GDM1 (cell line): ENCODE data around the gene ACOT8.
"Not testable (repeated sequence)": the region's sequence is repeated elsewhere in the genome, so short reads cannot be mapped to it uniquely, and the experiment has no call there.

Experiments
- DNase-seq: peaks from one replicate; lab custom pipeline; 2025; lab: John Stamatoyannopoulos, UW

ACOT8 gene

DNA sequence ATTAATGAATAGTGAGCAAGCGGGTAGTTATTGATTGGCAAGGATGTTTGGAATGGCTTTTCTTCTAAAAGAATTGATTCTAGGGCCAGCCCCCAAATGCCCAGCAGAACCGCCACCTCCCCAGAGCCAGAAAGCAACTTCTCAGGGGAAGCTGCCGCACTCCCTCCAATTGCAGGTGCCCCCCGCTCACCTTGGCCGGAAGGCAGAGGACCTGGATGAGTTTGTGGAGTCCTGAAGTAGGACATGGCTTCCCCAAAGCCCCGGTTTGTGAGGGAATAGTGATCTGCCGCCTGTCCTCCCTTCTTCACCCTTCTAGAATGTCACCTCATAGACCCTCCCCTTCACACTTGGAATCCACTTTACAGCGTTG, 30.1 kb upstream of the ACOT8 start, which contains the start of gene SPATA25:
Gene SPATA25, minus strand, starts transcription at position 277 of the 370 bp plus-strand sequence. Its CDS starts 32 bp downstream, at position 245.
- DNase-seq, result no peak

DNA sequence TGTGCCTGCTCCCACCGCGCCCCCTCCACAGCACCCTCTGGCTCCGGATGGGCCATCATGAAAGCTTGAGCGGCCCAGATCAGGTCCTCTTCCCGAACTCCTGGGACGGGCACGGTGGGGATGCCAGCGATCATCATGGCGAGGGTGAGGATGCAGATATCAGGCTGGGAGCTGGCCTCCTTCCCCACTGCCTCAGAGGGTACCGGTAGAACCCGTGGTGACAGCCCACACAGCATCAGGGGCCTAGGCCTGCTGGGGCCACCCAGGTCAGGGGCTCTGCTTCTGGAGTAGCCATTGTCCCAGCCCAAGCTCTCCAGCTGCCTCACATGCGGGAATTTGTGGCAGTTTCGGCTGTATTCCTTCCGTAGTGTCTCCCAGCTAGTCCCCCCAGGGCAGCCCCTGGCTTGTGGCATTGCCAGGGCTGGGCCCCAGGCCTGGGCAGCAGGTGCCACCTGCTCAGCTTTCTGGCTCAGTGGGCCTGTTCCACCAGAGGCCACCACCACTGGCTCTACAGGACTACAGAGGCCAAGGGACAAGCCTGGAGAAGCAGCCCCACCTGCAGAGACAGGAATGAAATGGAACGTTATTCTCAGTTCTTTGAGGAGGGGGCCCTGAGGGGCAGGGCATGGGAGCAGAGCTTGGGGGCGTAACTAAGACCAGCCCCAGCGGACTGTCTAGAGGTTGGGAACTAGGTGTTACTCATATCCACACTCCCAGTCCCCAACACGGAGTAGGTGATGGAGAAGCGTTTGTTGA, 29.6 kb upstream of the ACOT8 start:
- no peak for DNase-seq

GRCh38 chr20:45883100-45883469, 25.9 kb upstream of the ACOT8 start:
- no peak for DNase-seq

- no peak for DNase-seq
Measured at GRCh38 chr20:45882469-45883099, 25.4 kb upstream of the ACOT8 start.

DNA sequence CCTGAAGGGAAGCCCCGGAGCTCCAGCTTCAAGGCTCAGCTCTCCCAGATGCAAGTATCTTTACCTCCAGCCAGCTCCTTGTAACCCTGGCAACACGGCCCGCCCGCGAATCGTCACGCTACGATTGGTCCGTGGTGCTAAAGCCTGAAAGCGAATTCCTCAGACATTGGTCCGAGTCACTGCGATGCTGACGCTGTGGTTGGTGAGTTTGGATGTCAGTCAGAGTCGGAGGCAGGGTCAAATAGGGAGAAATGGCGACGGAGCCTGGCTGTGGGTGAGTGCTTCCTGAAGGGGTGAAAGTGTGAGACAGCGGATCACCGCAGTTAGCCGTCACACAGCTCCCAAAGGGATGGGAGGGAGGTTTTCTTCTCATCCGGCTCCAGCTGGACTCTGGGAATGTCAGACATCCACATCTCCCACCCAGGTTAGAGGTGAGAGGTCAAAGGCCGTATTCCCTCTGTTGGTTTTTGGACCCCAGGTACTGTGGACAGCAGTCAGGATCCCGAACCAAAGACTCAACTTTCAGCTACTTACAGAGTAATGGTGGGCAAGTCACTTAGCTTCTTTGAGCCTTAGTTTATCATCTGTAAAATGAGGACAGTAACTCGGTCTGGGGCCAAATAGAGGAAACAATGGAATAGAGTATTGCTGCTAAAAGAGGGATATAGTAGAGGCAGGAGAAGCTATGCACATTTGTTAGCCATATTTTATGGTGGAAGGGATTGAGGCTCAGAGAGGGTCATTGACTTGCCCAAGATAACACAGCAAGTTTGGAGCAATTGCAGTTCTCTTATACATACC, 24.0 kb upstream of the ACOT8 start, which contains the start of gene ZSWIM1:
Gene ZSWIM1, plus strand, starts transcription at position 240 of the 801 bp plus-strand sequence. CDS start 1,366 bp downstream, outside the sequence.
- peak; percentile 97 for DNase-seq

GRCh38 chr20:45878076-45878761, 21.0 kb upstream of the ACOT8 start:
- no peak for DNase-seq

GRCh38 chr20:45874576-45874975, 17.4 kb upstream of the ACOT8 start:
- DNase-seq, result no peak

DNA sequence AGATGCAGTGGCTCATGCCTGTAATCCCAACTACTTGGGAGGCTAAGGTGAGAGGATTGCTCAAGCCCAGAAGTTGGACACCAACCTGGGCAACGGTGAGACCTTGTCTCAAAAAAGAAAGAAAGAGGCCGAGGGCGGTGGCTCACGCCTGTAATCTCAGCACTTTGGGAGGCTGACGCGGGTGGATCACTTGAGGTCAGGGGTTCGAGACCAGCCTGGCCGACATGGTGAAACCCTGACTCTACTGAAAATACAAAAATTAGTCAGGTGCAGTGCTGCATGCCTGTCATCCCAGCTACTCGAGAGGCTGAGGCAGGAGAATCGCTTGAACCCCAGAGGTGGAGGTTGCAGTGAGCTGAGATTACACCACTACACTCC, 16.9 kb upstream of the ACOT8 start:
- not testable (repeated sequence) for DNase-seq

- no peak for DNase-seq
Measured at GRCh38 chr20:45873409-45874103, 16.4 kb upstream of the ACOT8 start.

- no peak for DNase-seq
Measured at GRCh38 chr20:45872626-45873025, 15.4 kb upstream of the ACOT8 start.

DNA sequence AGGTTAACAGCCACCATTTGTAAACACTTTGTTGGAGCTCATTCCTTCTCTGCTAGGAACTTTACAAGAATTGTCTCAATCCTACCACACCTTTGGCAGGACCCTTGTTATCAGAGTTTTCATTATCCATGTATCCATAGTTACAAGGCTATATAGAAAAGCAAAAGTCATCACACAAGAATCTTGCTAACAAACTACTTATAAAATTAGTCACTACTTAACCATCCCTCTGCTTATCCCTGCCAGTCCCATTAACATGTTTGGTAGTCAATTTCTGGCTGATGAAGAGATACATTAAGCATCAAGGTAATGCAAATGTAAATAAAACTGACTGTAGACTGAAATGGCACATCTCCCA, 10.6 kb upstream of the ACOT8 start:
- DNase-seq, result no peak

DNA sequence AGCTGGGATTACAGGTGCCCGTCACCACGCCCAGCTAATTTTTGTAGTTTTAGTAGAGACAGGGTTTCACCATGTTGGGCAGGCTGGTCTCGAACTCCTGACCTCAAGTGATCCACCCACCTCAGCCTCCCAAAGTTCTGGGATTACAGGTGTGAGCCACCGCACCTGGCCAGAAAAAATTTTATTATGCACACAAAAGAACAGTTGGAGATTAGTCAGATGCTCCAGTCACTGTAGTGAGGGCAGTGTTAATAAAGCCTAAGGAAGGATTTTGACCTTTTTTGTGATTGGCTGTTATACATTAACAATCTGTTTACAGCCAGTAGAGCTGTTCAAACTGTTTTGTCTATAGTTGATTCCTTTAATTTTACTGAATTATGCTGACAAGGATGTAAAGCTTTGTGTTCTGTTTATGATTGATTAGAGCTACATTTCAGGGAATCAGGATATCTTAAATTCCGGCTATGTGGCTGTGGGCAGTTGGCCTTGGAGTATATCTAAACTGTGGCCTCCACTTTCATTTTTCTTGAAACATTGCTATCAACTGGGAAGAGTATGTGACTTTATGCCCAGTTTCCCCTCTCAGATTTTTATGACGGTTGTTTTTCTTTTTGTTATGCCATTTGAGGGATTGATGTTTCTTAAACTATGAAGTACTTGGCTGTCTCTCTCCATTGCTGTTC, 10.1 kb upstream of the ACOT8 start:
- no peak for DNase-seq

GRCh38 chr20:45866454-45866853, 9.3 kb upstream of the ACOT8 start:
- DNase-seq, result no peak

GRCh38 chr20:45863543-45864470, 6.6 kb upstream of the ACOT8 start:
- no peak for DNase-seq

- no peak for DNase-seq
Measured at GRCh38 chr20:45861221-45862075, 4.3 kb upstream of the ACOT8 start.

GRCh38 chr20:45860560-45861220, 3.5 kb upstream of the ACOT8 start:
- DNase-seq, result no peak

- DNase-seq, result no peak
Measured at GRCh38 chr20:45859916-45860315, 2.7 kb upstream of the ACOT8 start.

DNA sequence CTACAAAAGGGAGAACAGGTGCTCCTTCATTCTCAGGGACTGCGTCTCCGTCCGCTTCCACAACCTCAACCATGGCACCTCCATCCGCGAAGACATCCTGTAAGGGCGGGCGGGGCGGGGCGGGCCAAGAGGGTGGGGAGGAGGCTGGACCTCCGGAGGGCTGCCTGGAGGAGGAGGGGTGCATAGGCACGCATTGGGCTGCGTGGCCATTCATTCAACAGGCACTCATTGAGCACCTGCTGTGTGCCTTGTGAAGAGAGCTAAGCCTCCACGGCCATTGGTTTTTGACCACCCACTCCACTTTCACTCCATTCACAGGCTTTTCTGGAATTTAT, 657 bp upstream of the ACOT8 start:
- DNase-seq, result peak; percentile 51

DNA sequence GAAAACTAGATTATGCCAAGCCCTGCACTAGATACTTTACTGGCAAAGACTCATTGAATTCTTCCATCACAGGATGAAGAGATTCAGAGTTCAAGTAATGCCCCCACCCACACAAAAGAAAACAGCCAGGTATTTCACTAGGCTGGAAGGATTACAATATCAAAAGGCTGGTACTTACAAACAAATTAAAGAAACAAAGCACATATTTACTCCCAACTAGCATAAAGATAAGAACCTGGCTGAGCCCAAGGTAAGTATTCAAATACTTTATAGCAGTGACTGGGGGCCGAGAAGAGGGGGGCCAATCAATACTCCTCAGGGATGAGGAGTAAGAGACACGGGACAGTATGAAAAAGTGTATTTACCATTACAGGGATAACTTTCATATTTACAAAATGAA, 3.7 kb downstream of the ACOT8 start:
- no peak for DNase-seq
